ENCODE data around the gene DBT.
"Not testable (repeated sequence)": the region's sequence is repeated elsewhere in the genome, so short reads cannot be mapped to it uniquely, and the experiment has no call there.

Gene DBT

GRCh38 chr1:100237091-100237490, 12.5 kb downstream of the DBT start:
- H3K18ac ChIP-seq (ENCODE audit: low read depth in 1 of 2, low read length in 2 of 2): no peak overlapping the region
- WGBS: 100% methylated on average over 2 of the region's 3 CpGs
- H4K8ac ChIP-seq (ENCODE audit: low read length): no peak overlapping the region
- H3K14ac ChIP-seq (ENCODE audit: low read length in 2 of 2): no peak overlapping the region
- no peak overlapping the region for H2AK5ac ChIP-seq (ENCODE audit: low read length, severe bottlenecking)
- H2AFZ ChIP-seq (ENCODE audit: low read depth, low read length): no peak overlapping the region
- H2BK12ac ChIP-seq (ENCODE audit: low read length in 2 of 2): no peak overlapping the region
- DNase-seq: no peak
- no peak overlapping the region for H3K4ac ChIP-seq (ENCODE audit: low read depth in 1 of 2, low read length in 2 of 2)
- no peak overlapping the region for H3K4me3 ChIP-seq (ENCODE audit: insufficient read depth in 1 of 2, low read depth in 1 of 2, low read length in 2 of 2)
- no peak overlapping the region for H2BK120ac ChIP-seq (ENCODE audit: low read depth, low read length)
- no peak overlapping the region for H4K91ac ChIP-seq (ENCODE audit: low read length)
- H3K23ac ChIP-seq (ENCODE audit: low read length in 2 of 2): no peak overlapping the region
- no peaks in the 10 kb centered on the region for H3K9me3 ChIP-seq (ENCODE audit: control insufficient read depth, low read length)
- no peak overlapping the region for H2BK5ac ChIP-seq (ENCODE audit: low read depth, low read length, poor library complexity, severe bottlenecking)
- H3K36me3 ChIP-seq (ENCODE audit: control insufficient read depth in 1 of 2, insufficient read depth in 2 of 2, low read depth in 1 of 2, low read length in 2 of 2): peaks cover 15 to 64% of the 10 kb centered on the region in 2 experiments
- H3K4me1 ChIP-seq (ENCODE audit: control insufficient read depth, insufficient read depth, low read depth, low read length): no peaks in the 10 kb centered on the region
- peaks cover 19% of the 10 kb centered on the region for H3K79me1 ChIP-seq (replicated peaks; ENCODE audit: low read length, poor library complexity, severe bottlenecking)
- H3K27ac ChIP-seq (ENCODE audit: low read length, poor library complexity, severe bottlenecking): no peak overlapping the region
- H3K9ac ChIP-seq (ENCODE audit: low read length): no peak overlapping the region
- H3K4me2 ChIP-seq (ENCODE audit: low read length, poor library complexity, severe bottlenecking): no peak overlapping the region
- no peaks in the 10 kb centered on the region for H3K27me3 ChIP-seq (ENCODE audit: control insufficient read depth in 1 of 2, insufficient read depth in 1 of 2, low read length in 2 of 2)
- H2BK15ac ChIP-seq (ENCODE audit: low read depth, poor library complexity, severe bottlenecking): no peak overlapping the region

GRCh38 chr1:100234432-100234831, 15.2 kb downstream of the DBT start:
- no peaks in the 10 kb centered on the region for H3K9me3 ChIP-seq (ENCODE audit: control insufficient read depth, low read length)

GRCh38 chr1:100233566-100233965, 16.1 kb downstream of the DBT start:
- H3K14ac ChIP-seq (ENCODE audit: low read length in 2 of 2); H3K18ac ChIP-seq (ENCODE audit: low read depth in 1 of 2, low read length in 2 of 2); H3K4me3 ChIP-seq (ENCODE audit: insufficient read depth in 1 of 2, low read depth in 1 of 2, low read length in 2 of 2); H3K9ac ChIP-seq (ENCODE audit: low read length); H3K23ac ChIP-seq (ENCODE audit: low read length in 2 of 2); H4K8ac ChIP-seq (ENCODE audit: low read length); DNase-seq; H2AK5ac ChIP-seq (ENCODE audit: low read length, severe bottlenecking); H2BK15ac ChIP-seq (ENCODE audit: low read depth, poor library complexity, severe bottlenecking); H3K27ac ChIP-seq (ENCODE audit: low read length, poor library complexity, severe bottlenecking); H3K4ac ChIP-seq (ENCODE audit: low read depth in 1 of 2, low read length in 2 of 2); H2BK12ac ChIP-seq (ENCODE audit: low read length in 2 of 2); H2AFZ ChIP-seq (ENCODE audit: low read depth, low read length); H3K9me3 ChIP-seq (ENCODE audit: control insufficient read depth, low read length); H3K27me3 ChIP-seq (ENCODE audit: control insufficient read depth in 1 of 2, insufficient read depth in 1 of 2, low read length in 2 of 2); H2BK5ac ChIP-seq (ENCODE audit: low read depth, low read length, poor library complexity, severe bottlenecking); H3K4me2 ChIP-seq (ENCODE audit: low read length, poor library complexity, severe bottlenecking); H4K91ac ChIP-seq (ENCODE audit: low read length); H3K4me1 ChIP-seq (ENCODE audit: control insufficient read depth, insufficient read depth, low read depth, low read length); H2BK120ac ChIP-seq (ENCODE audit: low read depth, low read length): not testable (repeated sequence)
- peaks cover 13% of the 10 kb centered on the region for H3K79me1 ChIP-seq (replicated peaks; ENCODE audit: low read length, poor library complexity, severe bottlenecking)
- peaks cover 7 to 79% of the 10 kb centered on the region in 2 experiments for H3K36me3 ChIP-seq (ENCODE audit: control insufficient read depth in 1 of 2, insufficient read depth in 2 of 2, low read depth in 1 of 2, low read length in 2 of 2)
- WGBS: over 99% methylated on average over 4 of the region's 4 CpGs

More at GRCh38 chr1:100234432-100234831, 15.2 kb downstream of the DBT start:
- Histone ChIP-seq H3K18ac (ENCODE audit: low read depth in 1 of 2, low read length in 2 of 2) (no peak overlapping the region), H3K14ac (ENCODE audit: low read length in 2 of 2) (no peak overlapping the region), H2BK12ac (ENCODE audit: low read length in 2 of 2) (no peak overlapping the region), H3K27me3 (ENCODE audit: control insufficient read depth in 1 of 2, insufficient read depth in 1 of 2, low read length in 2 of 2) (no peaks in the 10 kb centered on the region), H3K36me3 (ENCODE audit: control insufficient read depth in 1 of 2, insufficient read depth in 2 of 2, low read depth in 1 of 2, low read length in 2 of 2) (peaks cover 9 to 82% of the 10 kb centered on the region in 2 experiments), H3K4me3 (ENCODE audit: insufficient read depth in 1 of 2, low read depth in 1 of 2, low read length in 2 of 2) (no peak overlapping the region), H3K23ac (ENCODE audit: low read length in 2 of 2) (no peak overlapping the region), H3K4me2 (ENCODE audit: low read length, poor library complexity, severe bottlenecking) (no peak overlapping the region), H2BK15ac (ENCODE audit: low read depth, poor library complexity, severe bottlenecking) (no peak overlapping the region), H3K4me1 (ENCODE audit: control insufficient read depth, insufficient read depth, low read depth, low read length) (no peaks in the 10 kb centered on the region), H3K27ac (ENCODE audit: low read length, poor library complexity, severe bottlenecking) (no peak overlapping the region), H3K9ac (ENCODE audit: low read length) (no peak overlapping the region), H2AFZ (ENCODE audit: low read depth, low read length) (no peak overlapping the region), H2BK5ac (ENCODE audit: low read depth, low read length, poor library complexity, severe bottlenecking) (no peak overlapping the region), H3K79me1 (replicated peaks; ENCODE audit: low read length, poor library complexity, severe bottlenecking) (peaks cover 15% of the 10 kb centered on the region), H3K4ac (ENCODE audit: low read depth in 1 of 2, low read length in 2 of 2) (no peak overlapping the region), H2BK120ac (ENCODE audit: low read depth, low read length) (no peak overlapping the region), H4K91ac (ENCODE audit: low read length) (no peak overlapping the region), H2AK5ac (ENCODE audit: low read length, severe bottlenecking) (no peak overlapping the region), H4K8ac (ENCODE audit: low read length) (no peak overlapping the region)
- no peak for DNase-seq
- no CpG with 5 or more reads among the region's 1 CpG for WGBS

GRCh38 chr1:100232156-100232555, 17.5 kb downstream of the DBT start:
- peaks cover 11% of the 10 kb centered on the region for H3K79me1 ChIP-seq (replicated peaks; ENCODE audit: low read length, poor library complexity, severe bottlenecking)
- no peak overlapping the region for H2BK12ac ChIP-seq (ENCODE audit: low read length in 2 of 2)
- H3K4ac ChIP-seq (ENCODE audit: low read depth in 1 of 2, low read length in 2 of 2): no peak overlapping the region
- no peak overlapping the region for H4K8ac ChIP-seq (ENCODE audit: low read length)
- no peak overlapping the region for H2BK5ac ChIP-seq (ENCODE audit: low read depth, low read length, poor library complexity, severe bottlenecking)
- no peaks in the 10 kb centered on the region for H3K4me1 ChIP-seq (ENCODE audit: control insufficient read depth, insufficient read depth, low read depth, low read length)
- no peak overlapping the region for H3K9ac ChIP-seq (ENCODE audit: low read length)
- no peak overlapping the region for H4K91ac ChIP-seq (ENCODE audit: low read length)
- H3K18ac ChIP-seq (ENCODE audit: low read depth in 1 of 2, low read length in 2 of 2): no peak overlapping the region
- H3K27ac ChIP-seq (ENCODE audit: low read length, poor library complexity, severe bottlenecking): no peak overlapping the region
- no peak overlapping the region for H2BK120ac ChIP-seq (ENCODE audit: low read depth, low read length)
- H3K9me3 ChIP-seq (ENCODE audit: control insufficient read depth, low read length): no peaks in the 10 kb centered on the region
- no peak overlapping the region for H3K23ac ChIP-seq (ENCODE audit: low read length in 2 of 2)
- H2AK5ac ChIP-seq (ENCODE audit: low read length, severe bottlenecking): no peak overlapping the region
- no peak for DNase-seq
- no peak overlapping the region for H3K4me2 ChIP-seq (ENCODE audit: low read length, poor library complexity, severe bottlenecking)
- 100% methylated on average over 1 of the region's 1 CpG for WGBS
- H3K36me3 ChIP-seq (ENCODE audit: control insufficient read depth in 1 of 2, insufficient read depth in 2 of 2, low read depth in 1 of 2, low read length in 2 of 2): peaks cover 6 to 77% of the 10 kb centered on the region in 2 experiments
- no peak overlapping the region for H3K14ac ChIP-seq (ENCODE audit: low read length in 2 of 2)
- H2BK15ac ChIP-seq (ENCODE audit: low read depth, poor library complexity, severe bottlenecking): no peak overlapping the region
- H3K4me3 ChIP-seq (ENCODE audit: insufficient read depth in 1 of 2, low read depth in 1 of 2, low read length in 2 of 2): no peak overlapping the region
- no peak overlapping the region for H2AFZ ChIP-seq (ENCODE audit: low read depth, low read length)
- H3K27me3 ChIP-seq (ENCODE audit: control insufficient read depth in 1 of 2, insufficient read depth in 1 of 2, low read length in 2 of 2): no peaks in the 10 kb centered on the region
